HG02759 (cell line): ENCODE measurements around the gene ZNF552.
"Not testable (repeated sequence)": the region's sequence is repeated elsewhere in the genome, so short reads cannot be mapped to it uniquely, and the experiment has no call there.

ENCODE experiments used
- ATAC-seq: cut with Tn5 transposase; IDR thresholded peaks from one replicate; pipeline ENCODE4 v1.9.1; 2021; ENCODE audit warnings: mild to moderate bottlenecking, moderate library complexity; ENCODE audit not compliant: unreplicated experiment

Gene ZNF552

DNA sequence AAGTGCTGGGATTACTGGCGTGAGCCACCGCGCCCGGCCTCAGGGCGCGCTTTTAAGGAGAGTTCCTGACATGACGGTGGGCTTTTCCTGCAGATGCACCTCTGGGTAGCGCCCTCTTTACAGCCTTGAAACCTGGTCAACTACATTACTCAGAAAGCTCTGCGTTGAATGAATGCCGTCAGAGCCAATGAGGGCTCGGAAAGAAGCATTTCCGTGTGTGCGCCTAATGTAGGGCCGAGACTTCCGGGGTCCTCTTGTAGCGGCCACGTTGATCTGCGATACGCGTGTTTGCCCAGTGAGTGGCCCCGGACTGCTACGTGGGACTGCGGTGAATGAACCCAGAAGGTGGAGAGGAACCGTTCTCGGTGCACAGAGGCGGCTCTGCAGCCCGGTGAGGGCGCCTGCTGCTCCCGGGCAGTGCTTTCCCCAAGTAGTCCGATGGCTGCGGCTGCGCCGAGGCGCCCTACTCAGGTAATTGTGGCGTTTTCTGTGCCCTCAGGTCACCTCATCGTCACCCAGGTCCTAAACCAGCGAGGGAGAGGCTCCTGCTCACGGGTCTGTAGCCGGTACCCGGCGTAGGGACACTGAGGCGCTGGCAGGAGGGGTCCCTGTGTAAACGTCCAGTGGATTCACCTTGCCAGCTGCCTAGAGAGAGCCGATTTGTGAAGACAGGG lies 4.9 kb upstream of the ZNF552 start:
- peak; percentile 86 for ATAC-seq

DNA sequence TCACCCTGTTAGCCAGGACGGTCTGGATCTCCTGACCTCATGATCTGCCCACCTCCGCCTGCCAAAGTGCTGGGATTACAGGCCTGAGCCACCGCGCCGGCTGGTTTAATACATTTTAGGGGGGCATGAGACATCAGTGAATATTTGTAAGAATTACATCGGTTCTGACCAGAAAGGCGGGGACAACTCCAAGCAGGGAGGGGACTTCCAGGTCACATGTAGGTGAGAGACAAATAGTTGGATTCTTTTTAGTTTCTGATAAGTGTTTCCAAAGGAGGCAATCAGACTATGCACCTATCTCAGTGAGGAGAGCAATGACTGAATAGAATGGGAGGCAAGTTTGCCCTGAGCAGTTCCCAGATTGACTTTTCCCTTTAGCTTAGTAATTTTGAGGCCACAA lies 3.7 kb upstream of the ZNF552 start:
- no peak for ATAC-seq

GRCh38 chr19:57817976-57818375 lies 3.3 kb upstream of the ZNF552 start:
- ATAC-seq, result no peak

GRCh38 chr19:57816652-57817051 lies 1.9 kb upstream of the ZNF552 start:
- ATAC-seq, result no peak

DNA sequence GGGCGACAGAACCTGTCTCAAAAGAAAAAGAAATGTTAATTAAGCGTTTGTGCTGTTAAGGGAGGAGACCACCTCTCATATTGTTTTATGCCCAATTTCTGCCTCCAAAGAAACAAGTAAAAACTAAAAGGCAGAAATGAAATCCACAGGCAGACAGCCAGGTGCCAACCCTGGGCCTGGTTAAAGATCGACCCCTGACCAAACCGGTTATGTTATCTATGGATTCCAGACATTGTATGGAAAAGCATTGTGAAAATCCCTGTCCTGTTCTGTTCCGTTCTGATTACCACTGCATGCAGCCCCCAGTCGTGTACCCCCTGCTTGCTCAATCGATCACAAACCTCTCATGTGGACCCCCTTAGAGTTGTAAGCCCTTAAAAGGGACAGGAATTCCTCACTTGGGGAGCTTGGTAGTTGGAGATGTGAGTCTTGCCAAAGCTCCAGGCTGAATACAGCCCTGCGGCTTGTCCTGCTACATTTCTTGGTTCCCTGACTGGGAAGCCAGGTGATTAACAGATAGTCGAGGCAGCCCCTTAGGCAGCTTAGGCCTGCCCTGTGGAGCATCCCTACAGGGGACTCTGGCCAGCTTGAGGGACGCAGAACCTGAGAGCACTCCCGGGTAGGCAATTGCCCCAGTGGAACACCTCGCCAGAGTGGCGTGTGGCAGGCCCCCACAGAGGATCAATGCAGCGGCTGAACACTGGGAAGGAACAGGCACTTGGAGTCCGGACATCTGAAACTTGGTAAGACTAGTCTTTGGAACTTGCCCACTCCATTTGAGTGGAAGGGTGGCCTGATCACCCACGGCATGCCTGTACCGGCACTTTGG lies 748 bp upstream of the ZNF552 start:
- ATAC-seq, result no peak

- ATAC-seq, result no peak
Observed at GRCh38 chr19:57813919-57814504, 701 bp downstream of the ZNF552 start.

DNA sequence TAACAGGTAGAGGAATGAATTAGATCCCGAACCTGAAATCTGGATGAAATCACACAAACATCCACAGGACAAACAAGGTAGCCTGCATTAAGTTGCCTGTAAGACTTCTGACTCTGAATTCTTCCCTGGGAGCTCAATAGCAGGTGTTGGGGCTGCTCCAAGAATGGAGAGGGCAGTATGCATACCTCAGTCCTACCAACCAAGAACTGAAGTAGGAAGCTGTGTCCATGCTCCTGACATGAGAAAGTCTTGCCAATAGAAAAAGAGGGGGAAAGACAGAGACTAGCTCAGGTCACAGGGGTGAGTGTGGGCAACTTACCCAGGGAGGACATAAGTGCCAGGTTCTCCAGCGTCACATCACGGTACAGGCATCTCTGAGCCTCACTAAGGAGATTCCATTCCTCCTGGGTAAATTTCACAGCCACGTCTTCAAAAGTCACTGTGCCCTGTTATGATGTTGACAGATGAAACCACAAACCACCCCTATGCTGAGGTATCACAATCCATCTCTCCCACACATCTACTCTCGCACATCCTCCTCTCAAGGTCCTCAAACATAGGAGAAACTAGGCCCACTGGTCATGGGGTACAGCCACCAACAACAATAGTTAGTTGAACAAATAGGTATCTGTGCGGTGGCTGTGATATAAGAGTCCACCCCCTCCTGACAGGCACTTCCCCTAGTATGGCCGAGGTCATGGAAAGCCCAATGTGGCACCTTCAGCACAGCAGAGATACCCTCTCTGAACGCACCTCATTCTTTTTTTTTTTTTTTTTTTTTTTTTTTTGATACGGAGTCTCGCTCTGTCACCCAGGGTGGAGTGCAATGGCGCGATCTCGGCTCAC lies 1.5 kb downstream of the ZNF552 start:
- ATAC-seq, result not testable (repeated sequence)

- ATAC-seq, result no peak
Observed at GRCh38 chr19:57812226-57812625, 2.5 kb downstream of the ZNF552 start.

GRCh38 chr19:57810410-57811295 lies 4.1 kb downstream of the ZNF552 start:
- not testable (repeated sequence) for ATAC-seq

- no peak for ATAC-seq
Observed at GRCh38 chr19:57807541-57807940, 7.2 kb downstream of the ZNF552 start.

DNA sequence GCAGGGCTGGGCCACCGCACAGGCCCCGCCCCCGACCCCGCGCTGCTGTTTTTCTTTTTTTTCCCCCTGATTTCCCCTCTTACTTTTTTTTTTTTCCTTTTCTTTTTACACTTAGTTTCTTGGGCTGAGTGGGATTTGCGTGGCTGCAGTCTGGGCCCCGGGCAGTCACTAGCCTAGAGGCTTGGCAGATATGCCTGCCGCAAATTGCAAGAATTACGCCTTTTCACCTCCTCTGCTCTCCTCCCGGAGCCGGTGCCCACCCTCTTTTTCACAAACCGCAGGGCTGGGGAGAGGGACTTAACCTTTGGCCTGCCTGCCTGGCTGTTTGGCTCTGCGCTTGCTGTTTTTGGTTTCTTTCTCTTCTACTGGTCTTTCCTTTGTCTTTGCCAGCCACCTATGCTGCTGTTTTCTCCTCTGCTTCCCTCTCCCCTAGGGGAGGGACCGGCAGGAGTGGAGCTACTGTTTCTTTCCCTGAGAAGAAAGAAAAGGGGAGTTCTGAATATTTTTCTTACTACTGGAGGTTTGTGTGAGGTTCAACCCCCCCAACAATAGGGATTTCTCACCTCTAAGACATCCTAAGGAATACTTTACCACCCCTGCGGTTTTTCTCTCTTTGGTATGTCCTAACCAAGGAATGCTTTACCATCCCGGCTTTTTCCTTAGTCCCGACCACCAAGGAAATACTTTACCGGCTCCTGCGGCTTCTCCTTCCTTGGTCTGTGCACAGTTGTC lies 11.0 kb downstream of the ZNF552 start:
- ATAC-seq, result no peak

- no peak for ATAC-seq
Observed at GRCh38 chr19:57803265-57803593, 11.5 kb downstream of the ZNF552 start.

- no peak for ATAC-seq
Observed at GRCh38 chr19:57802269-57802668, 12.4 kb downstream of the ZNF552 start.

DNA sequence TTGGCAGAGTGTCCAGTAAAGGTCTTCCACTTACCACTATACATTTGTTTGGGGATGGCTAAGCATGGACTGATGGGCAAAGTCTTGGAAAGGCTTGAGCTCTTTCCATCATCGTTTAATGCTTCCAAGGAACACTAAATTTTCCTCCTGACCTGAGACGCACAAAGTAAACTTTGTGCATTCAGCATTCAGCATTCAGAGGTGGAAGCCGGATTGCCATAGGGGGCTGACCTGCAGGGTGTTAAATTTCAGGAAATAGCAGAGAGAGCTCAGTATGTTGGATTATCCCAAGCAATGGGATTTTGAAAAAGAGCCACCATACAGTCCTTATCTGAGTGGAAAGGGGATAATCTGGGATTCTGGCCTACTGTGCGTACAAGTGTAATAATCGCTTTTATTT lies 14.0 kb downstream of the ZNF552 start:
- ATAC-seq, result no peak

DNA sequence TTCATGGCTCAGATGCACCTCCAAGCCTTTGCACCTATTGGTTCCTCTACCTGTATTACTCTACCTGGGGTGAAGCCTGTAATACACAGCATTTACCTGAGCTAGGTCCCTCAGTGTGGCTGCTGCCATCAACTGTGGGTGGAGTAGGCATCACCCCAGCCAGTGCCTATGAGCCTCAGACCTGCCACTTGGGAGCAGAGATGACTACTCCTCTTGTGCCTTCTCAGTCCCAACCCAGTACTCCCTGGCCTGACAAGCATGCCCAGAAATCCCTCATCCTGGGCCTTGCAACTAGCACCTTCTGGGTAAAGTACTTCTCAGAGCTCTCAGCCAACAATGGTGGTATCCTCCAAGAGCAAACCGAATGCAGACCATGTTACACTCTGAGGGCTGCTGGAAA lies 18.1 kb downstream of the ZNF552 start:
- ATAC-seq, result not testable (repeated sequence)

DNA sequence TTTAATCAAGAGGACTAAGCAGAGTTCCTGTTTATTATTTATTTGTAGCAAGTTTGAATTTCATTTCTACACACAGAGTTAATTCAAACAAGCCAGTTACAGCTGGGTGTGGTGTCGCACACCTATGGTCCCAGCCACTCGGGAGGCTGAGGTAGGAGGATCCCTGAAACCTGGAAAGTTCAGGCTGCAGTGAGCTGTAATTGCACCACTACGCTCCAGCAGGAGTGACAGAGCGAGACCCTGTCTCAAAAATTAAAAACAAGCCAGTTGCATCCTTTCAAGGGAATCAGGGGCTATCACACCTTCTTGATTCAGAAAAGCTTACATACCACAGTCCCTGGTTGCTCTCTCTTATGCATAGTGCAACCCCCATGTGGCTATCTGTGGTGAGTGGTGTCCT lies 25.4 kb downstream of the ZNF552 start:
- ATAC-seq, result no peak

- ATAC-seq, result no peak
Observed at GRCh38 chr19:57788114-57788692, 26.5 kb downstream of the ZNF552 start.

GRCh38 chr19:57786906-57787305 lies 27.8 kb downstream of the ZNF552 start:
- ATAC-seq, result no peak

GRCh38 chr19:57786286-57786685 lies 28.4 kb downstream of the ZNF552 start:
- ATAC-seq, result no peak
